Liver (tissue), 3 donors: Measurements from ENCODE around the gene WDR90.

Source experiments
- CTCF ChIP-seq: fragments of 150-350 bp; IDR thresholded peaks from 2 replicates; pipeline ENCODE4 v1.5.1; 2017; ENCODE audit warnings: improper control_type of control experiment, low read depth, low read length; ENCODE audit not compliant: missing input control
- TF ChIP-seq, protein P1 (sequence below): IDR thresholded peaks from 2 replicates; pipeline ENCODE4 v1.6.1; 2016; ENCODE audit warnings: antibody characterized with exemption
- donor health status: healthy.
- donor health status: healthy.

- TF ChIP-seq CTCF, result no peak
- TF ChIP-seq, protein P1, sequence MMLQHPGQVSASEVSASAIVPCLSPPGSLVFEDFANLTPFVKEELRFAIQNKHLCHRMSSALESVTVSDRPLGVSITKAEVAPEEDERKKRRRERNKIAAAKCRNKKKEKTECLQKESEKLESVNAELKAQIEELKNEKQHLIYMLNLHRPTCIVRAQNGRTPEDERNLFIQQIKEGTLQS, result no peak
These were observed 22.4 kb downstream of the WDR90 start for GRCh38 chr16:671353-672131.
